DND-41 (cell line): ENCODE data around the gene NRG3.

Experiments used
- ATAC-seq: fragments of 200-7000 bp; cut with Tn5 transposase; 3 replicates; pipeline ENCODE4 v1.9.1; 2021; ENCODE audit warnings: low read depth; ENCODE audit not compliant: insufficient read depth
- DNase-seq: peaks from one replicate; pipeline ENCODE4 v3.0.0-alpha.2; 2020
- H2AFZ ChIP-seq: 2 replicates; pipeline ENCODE4 v1.6.0; 2012; ENCODE audit warnings: low read depth, low read length
- H3K27ac ChIP-seq: 2 replicates; pipeline ENCODE4 v1.5.1; 2012; ENCODE audit warnings: low read length, inconsistent platforms
- H3K27me3 ChIP-seq: fragments of 200-600 bp; sonication (generic); 2 replicates; pipeline ENCODE4 v1.6.0; 2012; ENCODE audit warnings: low read length, mild to moderate bottlenecking, inconsistent platforms; ENCODE audit not compliant: insufficient read depth, poor library complexity
- H3K36me3 ChIP-seq: 2 replicates; pipeline ENCODE4 v1.5.1; 2012; ENCODE audit warnings: low read length, inconsistent platforms; ENCODE audit not compliant: insufficient read depth
- H3K4me1 ChIP-seq: 2 replicates; pipeline ENCODE4 v1.5.1; 2012; ENCODE audit warnings: mild to moderate bottlenecking, low read length; ENCODE audit not compliant: insufficient read depth
- H3K4me2 ChIP-seq: 2 replicates; pipeline ENCODE4 v1.6.0; 2012; ENCODE audit warnings: mild to moderate bottlenecking, moderate library complexity, low read length, inconsistent platforms; ENCODE audit not compliant: insufficient read depth
- H3K4me3 ChIP-seq, 2 experiments: fragments of 200-600 bp in 1 of 2; shearing (Covaris generic) in 1 of 2; 2 replicates each; pipeline ENCODE4 v1.5.1; 2012 to 2016; ENCODE audit warnings: inconsistent platforms in 2 of 2, low read length in 2 of 2, mild to moderate bottlenecking in 2 of 2, low read depth in 1 of 2, moderate library complexity in 1 of 2
- H3K79me2 ChIP-seq: 2 replicates; pipeline ENCODE4 v1.6.0; 2012; ENCODE audit warnings: low read length, inconsistent platforms; ENCODE audit not compliant: insufficient read depth
- H3K9ac ChIP-seq: 2 replicates; pipeline ENCODE4 v1.6.0; 2012; ENCODE audit warnings: low read depth, mild to moderate bottlenecking, inconsistent platforms, low read length, moderate library complexity
- H3K9me3 ChIP-seq: 2 replicates; pipeline ENCODE4 v1.5.1; 2012; ENCODE audit warnings: low read length, moderate library complexity, mild to moderate bottlenecking, inconsistent platforms; ENCODE audit not compliant: insufficient read depth, severe bottlenecking
- H4K20me1 ChIP-seq: 2 replicates; pipeline ENCODE4 v1.6.0; 2012; ENCODE audit warnings: low read length; ENCODE audit not compliant: insufficient read depth
- EZH2 ChIP-seq: IDR thresholded peaks from 3 replicates; pipeline ENCODE4 v1.6.1; 2012; ENCODE audit warnings: borderline replicate concordance, low read depth, mild to moderate bottlenecking, moderate library complexity, low read length, inconsistent platforms; ENCODE audit not compliant: severe bottlenecking
- TF ChIP-seq, protein P1 (sequence below): IDR thresholded peaks from 2 replicates; pipeline ENCODE4 v1.5.1; 2012; ENCODE audit warnings: borderline replicate concordance, low read length, moderate library complexity, mild to moderate bottlenecking; ENCODE audit not compliant: poor library complexity, severe bottlenecking; ENCODE audit errors: extremely low read depth

NRG3 gene

GRCh38 chr10:82890573-82890972 lies 1015.6 kb downstream of the NRG3 start:
- H3K27me3 ChIP-seq: no peaks in the 10 kb centered on the region
- no peak overlapping the region for H3K27ac ChIP-seq
- TF ChIP-seq, protein P1, sequence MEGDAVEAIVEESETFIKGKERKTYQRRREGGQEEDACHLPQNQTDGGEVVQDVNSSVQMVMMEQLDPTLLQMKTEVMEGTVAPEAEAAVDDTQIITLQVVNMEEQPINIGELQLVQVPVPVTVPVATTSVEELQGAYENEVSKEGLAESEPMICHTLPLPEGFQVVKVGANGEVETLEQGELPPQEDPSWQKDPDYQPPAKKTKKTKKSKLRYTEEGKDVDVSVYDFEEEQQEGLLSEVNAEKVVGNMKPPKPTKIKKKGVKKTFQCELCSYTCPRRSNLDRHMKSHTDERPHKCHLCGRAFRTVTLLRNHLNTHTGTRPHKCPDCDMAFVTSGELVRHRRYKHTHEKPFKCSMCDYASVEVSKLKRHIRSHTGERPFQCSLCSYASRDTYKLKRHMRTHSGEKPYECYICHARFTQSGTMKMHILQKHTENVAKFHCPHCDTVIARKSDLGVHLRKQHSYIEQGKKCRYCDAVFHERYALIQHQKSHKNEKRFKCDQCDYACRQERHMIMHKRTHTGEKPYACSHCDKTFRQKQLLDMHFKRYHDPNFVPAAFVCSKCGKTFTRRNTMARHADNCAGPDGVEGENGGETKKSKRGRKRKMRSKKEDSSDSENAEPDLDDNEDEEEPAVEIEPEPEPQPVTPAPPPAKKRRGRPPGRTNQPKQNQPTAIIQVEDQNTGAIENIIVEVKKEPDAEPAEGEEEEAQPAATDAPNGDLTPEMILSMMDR: no peak
- no peak for TF ChIP-seq EZH2
- H3K4me3 ChIP-seq: no peak overlapping the region
- no peak overlapping the region for H3K4me2 ChIP-seq
- H3K79me2 ChIP-seq: no peaks in the 10 kb centered on the region
- no peaks in the 10 kb centered on the region for H4K20me1 ChIP-seq
- H3K9ac ChIP-seq: no peak overlapping the region
- ATAC-seq (no peak), DNase-seq (no peak)
- H3K9me3 ChIP-seq: no peaks in the 10 kb centered on the region
- H3K4me1 ChIP-seq: no peaks in the 10 kb centered on the region
- no peaks in the 10 kb centered on the region for H3K36me3 ChIP-seq
- H2AFZ ChIP-seq: no peak overlapping the region

DNA sequence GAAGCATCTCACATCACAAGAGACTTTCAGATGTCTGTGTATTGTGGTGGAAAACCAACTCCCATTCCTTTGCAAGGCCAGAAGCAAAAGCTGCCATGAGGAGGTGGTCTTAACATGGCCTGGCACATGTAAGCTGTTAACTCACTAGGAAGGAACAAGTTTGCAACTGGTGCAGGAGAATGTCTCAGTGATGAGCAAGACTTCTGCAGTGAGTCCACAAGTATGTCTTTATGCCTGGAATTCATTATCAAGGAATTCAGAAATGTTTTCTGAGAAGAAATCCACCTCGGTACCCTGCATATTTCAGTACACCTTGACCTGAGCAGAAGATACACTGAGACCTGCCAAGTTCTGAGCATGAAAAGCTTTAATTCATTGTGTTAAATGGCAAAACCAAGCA lies 1033.1 kb downstream of the NRG3 start:
- Histone ChIP-seq H3K27ac (no peak overlapping the region), H3K27me3 (no peaks in the 10 kb centered on the region), H2AFZ (no peak overlapping the region), H3K4me1 (no peaks in the 10 kb centered on the region), H3K9me3 (no peaks in the 10 kb centered on the region), H3K9ac (no peak overlapping the region), H3K4me3 (no peak overlapping the region), H3K36me3 (no peaks in the 10 kb centered on the region), H3K4me2 (no peak overlapping the region), H3K79me2 (no peaks in the 10 kb centered on the region), H4K20me1 (no peaks in the 10 kb centered on the region)
- DNase-seq (no peak), ATAC-seq (no peak)
- TF ChIP-seq, protein P1: no peak
- TF ChIP-seq EZH2: no peak

GRCh38 chr10:82908751-82909150 lies 1033.8 kb downstream of the NRG3 start:
- DNase-seq: no peak
- H3K4me1 ChIP-seq: no peaks in the 10 kb centered on the region
- H3K9me3 ChIP-seq: no peaks in the 10 kb centered on the region
- H3K27ac ChIP-seq: no peak overlapping the region
- no peak for TF ChIP-seq EZH2
- TF ChIP-seq, protein P1: no peak
- no peaks in the 10 kb centered on the region for H4K20me1 ChIP-seq
- H3K4me3 ChIP-seq: no peak overlapping the region
- no peaks in the 10 kb centered on the region for H3K79me2 ChIP-seq
- H3K36me3 ChIP-seq: no peaks in the 10 kb centered on the region
- H3K4me2 ChIP-seq: no peak overlapping the region
- H3K27me3 ChIP-seq: no peaks in the 10 kb centered on the region
- no peak overlapping the region for H2AFZ ChIP-seq
- no peak overlapping the region for H3K9ac ChIP-seq
- no peak for ATAC-seq

GRCh38 chr10:82910301-82910700 lies 1035.3 kb downstream of the NRG3 start:
- TF ChIP-seq, protein P1: no peak
- TF ChIP-seq EZH2: no peak
- H4K20me1 ChIP-seq: no peaks in the 10 kb centered on the region
- H3K27ac ChIP-seq: no peak overlapping the region
- H3K9me3 ChIP-seq: no peaks in the 10 kb centered on the region
- no peak overlapping the region for H3K9ac ChIP-seq
- no peak overlapping the region for H2AFZ ChIP-seq
- no peak overlapping the region for H3K4me3 ChIP-seq
- H3K4me1 ChIP-seq: no peaks in the 10 kb centered on the region
- H3K36me3 ChIP-seq: no peaks in the 10 kb centered on the region
- H3K27me3 ChIP-seq: no peaks in the 10 kb centered on the region
- ATAC-seq: no peak
- H3K4me2 ChIP-seq: no peak overlapping the region
- no peak for DNase-seq
- no peaks in the 10 kb centered on the region for H3K79me2 ChIP-seq
